AG20443 (cell line): ENCODE results near the gene HGD.
"Not testable (repeated sequence)": the region's sequence is repeated elsewhere in the genome, so short reads cannot be mapped to it uniquely, and the experiment has no call there.

Source experiments
- DNase-seq: peaks from one replicate; pipeline ENCODE4 v3.0.0; 2012; ENCODE audit warnings: low spot score, mixed read lengths

Gene HGD

DNA sequence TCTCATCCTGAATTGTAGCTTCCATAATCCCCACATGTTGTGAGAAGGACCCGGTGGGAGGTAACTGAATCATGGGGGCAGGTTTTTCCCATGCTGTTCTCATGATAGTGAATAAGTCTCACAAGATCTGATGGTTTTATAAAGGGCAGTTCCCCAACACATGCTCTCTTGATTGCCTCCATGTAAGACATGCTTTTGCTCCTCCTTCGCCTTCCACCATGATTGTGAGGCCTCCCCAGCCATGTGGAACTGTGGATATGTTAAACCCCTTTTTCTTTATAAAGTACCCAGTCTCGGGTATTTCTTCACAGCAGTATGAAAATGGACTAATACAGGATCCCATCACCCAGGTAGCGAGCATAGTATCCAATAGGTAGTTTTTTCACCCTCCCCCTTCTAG lies 43.2 kb downstream of the HGD start:
- DNase-seq: not testable (repeated sequence)

GRCh38 chr3:120637851-120638559 lies 44.0 kb downstream of the HGD start:
- DNase-seq: no peak

DNA sequence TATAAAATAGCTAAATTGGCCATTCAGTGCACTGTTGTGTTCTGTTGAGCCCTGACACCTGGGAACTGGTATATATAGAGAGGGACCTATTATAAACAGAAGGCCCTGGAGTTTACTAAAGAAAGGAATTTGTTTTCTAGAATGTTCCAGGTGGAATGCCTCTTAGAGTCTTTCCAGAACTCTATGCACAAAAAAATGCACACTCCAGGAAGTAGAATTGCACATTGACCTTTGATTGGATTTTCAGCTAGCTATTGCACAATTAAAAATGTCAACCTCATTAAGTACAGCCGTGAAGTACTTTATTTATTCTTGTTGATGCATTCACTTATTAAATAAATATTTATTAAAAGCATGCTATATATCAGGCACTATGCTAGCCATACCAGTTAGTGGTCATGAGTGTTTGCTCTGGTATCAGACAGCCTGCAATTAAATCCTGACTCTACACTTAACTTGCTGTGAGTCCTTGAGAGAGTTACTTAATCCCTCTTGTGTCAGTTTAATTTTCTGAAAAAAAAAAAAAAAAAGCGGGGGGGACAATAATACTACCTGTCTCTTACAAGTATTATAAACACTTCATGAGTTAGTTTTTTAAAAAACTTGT lies 45.1 kb downstream of the HGD start:
- DNase-seq: no peak

GRCh38 chr3:120634539-120634938 lies 47.5 kb downstream of the HGD start:
- peak; percentile 40 for DNase-seq

GRCh38 chr3:120625159-120625586 lies 56.9 kb downstream of the HGD start:
- DNase-seq: no peak

GRCh38 chr3:120623727-120624093 lies 58.3 kb downstream of the HGD start:
- DNase-seq: no peak

DNA sequence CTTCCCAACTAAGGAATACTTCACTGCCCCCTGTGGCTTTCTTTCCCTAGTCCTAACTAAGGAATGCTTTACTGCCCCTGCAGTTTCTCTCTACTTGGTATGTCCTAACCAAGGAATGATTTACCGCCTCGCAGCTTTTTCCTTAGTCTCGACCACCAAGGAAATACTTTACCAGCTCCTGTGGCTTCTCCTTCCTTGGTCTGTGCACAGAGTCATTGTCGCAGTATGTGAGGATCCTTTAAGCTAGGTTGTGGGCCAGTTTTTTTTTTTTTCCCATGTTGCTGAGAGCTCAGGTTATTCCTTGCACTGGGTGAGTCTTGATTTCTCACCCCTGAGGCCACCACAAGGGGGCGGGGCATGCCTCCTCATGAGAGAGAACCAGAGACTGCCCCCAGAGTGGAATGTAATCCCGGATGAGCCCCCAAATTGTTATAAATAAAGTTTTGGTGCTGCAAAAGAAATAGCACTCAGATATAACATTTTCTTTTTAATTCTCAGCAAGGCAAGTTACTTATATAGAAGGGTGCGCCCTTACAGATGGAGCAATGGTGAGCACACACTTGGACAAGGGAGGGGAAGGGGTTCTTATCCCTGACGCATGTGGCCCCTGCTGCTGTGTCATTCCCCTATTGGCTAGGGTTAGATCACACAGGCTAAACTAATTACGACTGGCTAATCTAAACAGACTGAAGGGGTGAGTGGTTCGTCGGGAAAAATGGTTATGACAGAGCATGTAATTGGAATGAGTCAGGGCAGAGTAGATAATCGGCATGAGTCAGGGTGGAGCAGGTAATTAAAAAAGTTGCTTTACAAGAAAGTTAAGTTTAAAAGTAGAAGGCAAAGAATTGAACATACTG lies 58.9 kb downstream of the HGD start:
- no peak for DNase-seq

- no peak for DNase-seq
These were observed 59.6 kb downstream of the HGD start for GRCh38 chr3:120622457-120622856.

GRCh38 chr3:120616745-120617144 lies 65.3 kb downstream of the HGD start:
- not testable (repeated sequence) for DNase-seq

DNA sequence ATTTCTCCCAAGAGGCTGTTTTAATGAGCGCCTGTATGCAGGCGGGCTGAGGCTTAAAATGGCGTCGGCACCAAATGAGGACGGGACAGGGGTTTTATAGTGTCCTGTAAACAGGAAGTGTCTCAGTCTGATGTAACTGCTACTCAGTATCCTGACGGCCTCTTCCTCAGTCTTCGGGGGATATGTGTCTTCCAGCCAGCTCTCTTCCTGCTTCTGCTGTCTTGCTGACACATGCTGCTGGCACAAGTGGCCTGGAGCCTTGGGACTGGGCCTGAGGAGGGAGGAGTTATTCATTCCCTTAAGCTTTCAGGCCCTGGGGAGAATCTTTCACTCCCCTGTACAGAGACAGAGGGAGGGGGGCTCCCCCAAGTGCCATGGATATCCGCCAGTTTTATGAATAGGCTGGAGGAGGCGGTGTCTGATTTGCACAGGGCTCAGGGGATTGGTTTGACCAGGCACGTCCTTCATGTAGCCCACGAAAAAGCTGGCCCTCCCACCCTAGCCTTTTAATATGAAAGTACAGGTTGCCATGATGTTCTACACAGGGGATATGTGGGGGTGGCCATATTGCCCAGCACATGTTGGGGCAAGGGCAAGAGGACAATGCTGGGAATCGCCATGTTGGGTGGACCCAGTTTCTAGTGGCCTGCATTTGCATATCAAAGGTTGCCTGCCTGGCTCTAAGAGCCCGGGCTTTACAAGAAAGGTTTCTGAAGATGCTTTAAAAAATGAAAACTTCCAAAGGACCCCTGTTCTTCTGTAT lies 66.0 kb downstream of the HGD start:
- DNase-seq: peak; percentile 67

- DNase-seq: no peak
These were observed 67.3 kb downstream of the HGD start for GRCh38 chr3:120614765-120615164.

DNA sequence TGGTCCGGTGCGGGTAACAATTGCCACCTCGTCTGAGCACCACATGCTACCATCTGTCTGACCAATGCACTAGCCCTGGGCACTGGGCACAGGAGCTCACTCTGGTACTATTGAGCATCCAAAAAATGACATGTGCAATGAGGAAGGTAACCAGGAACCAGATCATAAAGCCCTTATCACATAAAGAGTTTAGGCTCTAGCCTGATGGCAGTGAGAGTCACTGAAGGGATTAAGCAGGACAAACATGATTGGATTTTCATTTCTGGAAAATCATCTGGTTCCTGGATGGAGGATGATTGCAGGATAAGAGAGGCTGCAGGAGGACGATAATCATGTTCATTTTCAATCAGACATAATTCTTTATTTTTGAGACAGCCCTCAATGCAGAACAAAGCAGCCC lies 73.5 kb downstream of the HGD start:
- no peak for DNase-seq

GRCh38 chr3:120604784-120605183 lies 77.3 kb downstream of the HGD start:
- peak; percentile 10 for DNase-seq

GRCh38 chr3:120604382-120604781 lies 77.7 kb downstream of the HGD start:
- DNase-seq: no peak

DNA sequence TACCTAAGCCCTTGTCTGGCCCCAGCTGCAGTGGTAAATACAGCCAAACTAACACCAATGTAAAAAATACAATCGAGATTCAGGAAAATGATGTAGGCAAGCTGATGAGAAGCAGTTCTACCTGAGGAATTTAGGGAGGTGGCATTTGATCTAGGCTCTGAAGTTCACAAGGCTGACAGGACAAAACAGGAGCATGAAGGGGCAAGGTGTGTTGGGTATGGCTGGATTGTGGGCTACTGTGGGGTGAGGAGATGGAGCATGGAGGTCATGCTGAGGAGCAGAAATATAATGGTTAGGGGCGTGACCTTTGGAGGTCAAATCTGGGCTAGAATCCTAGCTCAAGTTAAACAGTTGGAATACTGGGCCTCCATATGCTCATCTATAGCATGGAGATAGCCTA lies 79.4 kb downstream of the HGD start:
- no peak for DNase-seq

DNA sequence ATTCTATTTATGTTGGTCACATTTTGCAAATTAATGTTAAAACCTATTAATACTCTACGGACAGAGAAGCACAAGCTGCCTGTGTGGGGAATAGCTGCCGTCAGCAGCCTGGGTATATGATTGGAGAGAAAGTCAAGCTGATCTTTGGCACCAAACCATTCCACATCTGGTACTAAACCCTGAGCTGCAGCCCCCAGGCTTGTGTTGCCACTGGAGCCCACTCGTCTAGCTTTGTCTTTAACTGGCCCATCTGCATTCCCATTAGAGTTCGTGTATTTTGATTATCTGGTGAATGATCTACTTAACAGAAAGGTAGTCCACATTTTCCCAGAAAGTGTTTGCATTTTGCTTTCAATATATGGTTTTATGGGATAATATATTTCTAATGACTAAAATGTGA lies 80.5 kb downstream of the HGD start:
- DNase-seq: no peak

DNA sequence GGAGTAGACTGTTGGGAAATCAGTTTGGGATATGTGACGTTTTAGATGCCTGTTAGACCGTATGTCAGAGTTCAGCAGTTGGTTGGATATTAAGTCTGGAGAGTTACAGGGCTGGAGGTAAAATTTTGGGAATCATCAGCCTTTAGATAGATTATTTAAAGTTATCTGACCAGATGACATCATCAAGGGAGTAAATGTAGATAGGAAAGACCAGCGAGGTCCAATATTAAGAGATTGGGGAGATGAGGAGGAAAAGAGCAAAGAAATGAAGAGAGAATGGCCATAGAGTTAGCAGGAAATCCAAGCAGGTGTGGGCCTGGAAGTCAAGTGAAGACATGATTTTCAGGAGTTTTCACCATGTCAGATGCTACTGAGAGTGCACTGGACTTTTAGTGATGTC lies 82.8 kb downstream of the HGD start:
- DNase-seq: no peak

- DNase-seq: no peak
These were observed 84.5 kb downstream of the HGD start for GRCh38 chr3:120597445-120598049.

GRCh38 chr3:120596853-120597223 lies 85.2 kb downstream of the HGD start:
- DNase-seq: no peak

DNA sequence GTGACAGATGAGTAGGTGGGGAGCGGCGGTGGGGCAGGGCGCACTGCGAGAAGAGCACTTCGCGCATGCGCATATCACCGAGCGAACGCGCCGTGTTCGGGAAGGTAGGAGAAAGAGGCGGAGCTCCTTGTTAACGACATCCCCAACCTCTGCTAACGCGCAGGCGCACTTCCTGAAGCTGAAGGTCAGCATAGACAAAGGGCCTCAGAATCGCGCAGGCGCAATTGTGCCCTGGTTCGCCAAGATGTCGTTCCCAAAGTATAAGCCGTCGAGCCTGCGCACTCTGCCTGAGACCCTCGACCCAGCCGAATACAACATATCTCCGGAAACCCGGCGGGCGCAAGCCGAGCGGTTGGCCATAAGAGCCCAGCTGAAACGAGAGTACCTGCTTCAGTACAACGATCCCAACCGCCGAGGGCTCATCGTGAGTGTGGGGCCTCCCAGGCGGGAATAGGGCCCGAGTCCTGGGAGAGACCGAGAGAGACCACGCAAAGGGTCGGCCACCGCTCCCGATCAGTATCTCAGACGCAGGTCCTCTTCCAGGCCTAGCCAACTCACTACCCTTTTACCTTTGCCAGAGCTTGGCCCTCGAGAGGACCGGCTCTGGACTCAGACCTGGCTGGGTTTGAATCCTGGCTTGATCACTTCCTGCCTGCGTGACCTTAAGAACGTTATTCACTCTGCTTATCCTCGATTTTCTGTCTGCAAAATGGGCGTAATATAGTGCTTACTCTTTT lies 85.8 kb downstream of the HGD start, which contains the start of gene NDUFB4:
NDUFB4 (plus strand) TSS at position 221 of the 737 bp plus-strand sequence; CDS start at position 245, 24 bp downstream.
- DNase-seq: peak; percentile 100

- DNase-seq: no peak
These were observed 86.3 kb downstream of the HGD start for GRCh38 chr3:120595788-120596115.
